Measurements from ENCODE around the gene PXMP2.

The PXMP2 gene

DNA sequence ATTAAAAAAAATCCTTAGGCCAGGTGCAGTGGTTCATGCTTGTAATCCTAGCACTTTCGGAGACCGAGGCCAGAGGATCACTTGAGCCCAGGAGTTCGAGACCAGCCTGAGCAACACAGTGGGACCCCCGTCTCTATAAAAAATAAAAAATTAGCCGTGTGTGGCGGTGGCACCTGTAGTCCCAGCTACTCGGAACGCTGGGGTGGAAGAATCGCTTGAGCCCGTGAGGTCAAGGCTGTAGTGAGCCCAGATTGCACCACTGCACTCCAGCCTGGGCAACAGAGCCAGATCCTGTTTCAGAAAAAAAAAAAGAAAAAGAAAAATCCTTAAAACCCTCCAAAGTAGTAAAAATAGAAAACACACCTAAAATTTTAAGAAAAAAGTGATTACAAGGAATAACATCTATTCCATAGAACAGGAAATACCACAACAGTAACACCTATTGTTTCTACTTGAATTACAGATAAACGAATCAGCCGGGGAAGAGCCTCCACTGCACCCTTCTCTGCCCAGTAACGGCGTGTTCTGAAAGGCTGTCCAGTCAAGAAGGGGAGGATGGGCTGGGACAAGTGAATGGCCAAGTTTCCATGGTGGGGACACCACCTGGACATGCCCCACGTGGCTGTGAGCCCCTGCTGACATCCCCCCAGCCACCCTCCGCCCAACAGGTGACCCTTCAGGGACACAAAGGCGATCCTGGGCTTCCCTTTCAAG, 18.1 kb upstream of the PXMP2 start:
- H3K27ac ChIP-seq = no peak overlapping the region
- TF ChIP-seq, protein P1, sequence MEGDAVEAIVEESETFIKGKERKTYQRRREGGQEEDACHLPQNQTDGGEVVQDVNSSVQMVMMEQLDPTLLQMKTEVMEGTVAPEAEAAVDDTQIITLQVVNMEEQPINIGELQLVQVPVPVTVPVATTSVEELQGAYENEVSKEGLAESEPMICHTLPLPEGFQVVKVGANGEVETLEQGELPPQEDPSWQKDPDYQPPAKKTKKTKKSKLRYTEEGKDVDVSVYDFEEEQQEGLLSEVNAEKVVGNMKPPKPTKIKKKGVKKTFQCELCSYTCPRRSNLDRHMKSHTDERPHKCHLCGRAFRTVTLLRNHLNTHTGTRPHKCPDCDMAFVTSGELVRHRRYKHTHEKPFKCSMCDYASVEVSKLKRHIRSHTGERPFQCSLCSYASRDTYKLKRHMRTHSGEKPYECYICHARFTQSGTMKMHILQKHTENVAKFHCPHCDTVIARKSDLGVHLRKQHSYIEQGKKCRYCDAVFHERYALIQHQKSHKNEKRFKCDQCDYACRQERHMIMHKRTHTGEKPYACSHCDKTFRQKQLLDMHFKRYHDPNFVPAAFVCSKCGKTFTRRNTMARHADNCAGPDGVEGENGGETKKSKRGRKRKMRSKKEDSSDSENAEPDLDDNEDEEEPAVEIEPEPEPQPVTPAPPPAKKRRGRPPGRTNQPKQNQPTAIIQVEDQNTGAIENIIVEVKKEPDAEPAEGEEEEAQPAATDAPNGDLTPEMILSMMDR (IDR thresholded peaks at IDR 0.05) = no peak
- no peak overlapping the region for H3K4me3 ChIP-seq
- DNase-seq (ENCODE audit: low spot score) = no peak

DNA sequence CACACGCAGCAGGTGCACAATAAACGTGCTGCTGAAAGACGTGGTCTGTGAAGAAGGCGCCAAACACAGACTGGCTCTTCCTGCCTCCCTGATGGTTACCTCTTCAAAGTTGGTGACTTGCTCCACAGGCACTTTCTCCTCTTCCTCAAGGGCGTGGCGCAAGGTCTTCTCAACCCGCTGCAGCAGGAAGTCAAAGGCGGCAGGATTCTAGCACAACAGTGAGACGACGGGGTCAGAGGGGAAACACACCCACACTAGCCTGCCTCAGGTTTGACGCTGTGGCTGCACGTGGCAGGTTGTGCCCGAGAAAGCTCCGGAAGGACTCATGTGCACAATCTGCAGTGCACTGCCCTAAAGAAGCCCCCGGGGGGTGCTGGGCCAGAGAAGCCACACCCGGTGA, 15.3 kb upstream of the PXMP2 start:
- TF ChIP-seq, protein P1 (IDR thresholded peaks at IDR 0.05) = no peak
- no peak overlapping the region for H3K27ac ChIP-seq
- no peak for DNase-seq (ENCODE audit: low spot score)
- no peak overlapping the region for H3K4me3 ChIP-seq

DNA sequence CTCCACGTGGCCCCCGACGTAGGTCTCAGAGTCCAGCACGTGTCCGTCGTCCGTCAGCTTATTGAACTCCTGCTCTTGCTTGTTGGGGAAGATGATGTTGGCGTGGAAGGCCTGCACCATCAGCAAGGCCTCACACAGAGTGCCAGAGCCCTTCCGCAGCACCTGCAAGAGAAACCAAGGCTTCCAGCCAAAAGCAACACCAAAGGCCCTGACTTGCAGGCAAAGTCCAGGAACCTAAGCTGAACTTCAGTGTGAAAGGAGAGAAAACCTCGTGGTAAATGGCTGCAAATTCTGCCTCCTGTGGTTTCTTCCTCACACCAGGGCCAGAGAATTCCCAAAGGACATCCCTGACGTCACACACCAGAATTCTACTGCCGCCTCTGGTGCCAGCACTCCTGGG, 14.7 kb upstream of the PXMP2 start:
- TF ChIP-seq, protein P1 (IDR thresholded peaks at IDR 0.05) = no peak
- no peak for DNase-seq (ENCODE audit: low spot score)
- H3K27ac ChIP-seq = no peak overlapping the region
- no peak overlapping the region for H3K4me3 ChIP-seq

DNA sequence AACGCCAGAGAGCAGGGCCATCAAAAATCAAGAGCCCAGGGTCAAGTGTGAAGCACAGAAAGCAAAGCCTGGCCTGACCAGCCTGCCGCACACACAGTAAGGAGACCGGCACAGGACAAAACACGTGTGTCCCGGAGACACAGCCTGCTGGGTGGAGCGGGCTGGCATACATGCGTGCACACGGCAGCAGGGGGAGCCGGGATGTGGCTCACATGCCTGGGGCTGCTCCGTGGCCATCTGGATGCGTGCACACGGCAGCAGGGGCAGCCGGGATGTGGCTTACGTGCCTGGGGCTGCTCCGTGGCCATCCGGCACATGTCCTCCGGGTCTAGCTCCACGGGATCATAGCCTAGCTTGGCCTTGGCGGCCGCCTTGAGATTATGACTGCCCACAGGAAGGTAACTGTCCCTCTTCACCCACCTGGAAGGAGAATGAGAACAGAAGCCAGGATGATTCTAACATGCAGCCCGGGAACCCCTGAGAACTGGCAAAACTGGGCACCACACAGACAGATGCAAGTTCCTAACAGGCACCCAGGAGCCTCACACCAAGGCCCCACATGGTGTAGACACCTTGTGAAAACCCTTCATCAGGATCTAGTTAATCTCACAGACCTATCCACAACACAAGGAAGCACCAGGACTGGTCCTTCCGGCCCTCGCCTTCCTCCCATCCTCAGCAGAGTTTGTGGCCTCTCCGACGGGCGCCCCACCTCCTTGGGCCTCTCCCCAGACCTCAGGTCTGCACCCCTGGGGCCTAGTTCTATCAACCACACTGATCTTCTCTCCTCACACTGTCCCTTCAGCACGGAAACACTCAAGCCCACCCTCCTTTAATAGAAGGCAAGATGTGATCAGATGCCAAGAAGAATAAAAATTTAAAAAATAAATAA, 13.9 kb upstream of the PXMP2 start:
- no peak overlapping the region for H3K27ac ChIP-seq
- H3K4me3 ChIP-seq = no peak overlapping the region
- TF ChIP-seq, protein P1 (IDR thresholded peaks at IDR 0.05) = no peak
- no peak for DNase-seq (ENCODE audit: low spot score)

DNA sequence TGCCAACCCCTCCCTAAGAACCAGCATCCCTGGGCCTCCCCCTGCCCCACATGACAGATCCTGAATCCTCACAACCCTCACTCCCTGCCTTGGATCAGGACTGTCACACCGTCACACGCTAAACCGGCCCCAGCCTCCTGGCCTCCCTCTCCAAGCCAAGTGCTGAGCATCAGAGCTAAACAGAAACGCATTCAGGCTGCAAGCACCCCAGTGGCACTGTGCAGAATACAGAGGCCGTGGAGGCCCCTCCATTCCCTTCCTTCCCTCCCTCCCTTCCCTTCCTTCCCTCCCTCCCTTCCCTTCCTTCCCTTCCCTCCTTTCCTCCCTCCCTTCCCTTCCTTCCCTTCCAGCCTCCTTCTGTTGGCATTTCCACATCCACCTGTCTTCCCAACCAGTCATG, 12.8 kb upstream of the PXMP2 start:
- no peak for DNase-seq (ENCODE audit: low spot score)
- Histone ChIP-seq H3K27ac (no peak overlapping the region), H3K4me3 (no peak overlapping the region)
- TF ChIP-seq, protein P1 (IDR thresholded peaks at IDR 0.05) = no peak

DNA sequence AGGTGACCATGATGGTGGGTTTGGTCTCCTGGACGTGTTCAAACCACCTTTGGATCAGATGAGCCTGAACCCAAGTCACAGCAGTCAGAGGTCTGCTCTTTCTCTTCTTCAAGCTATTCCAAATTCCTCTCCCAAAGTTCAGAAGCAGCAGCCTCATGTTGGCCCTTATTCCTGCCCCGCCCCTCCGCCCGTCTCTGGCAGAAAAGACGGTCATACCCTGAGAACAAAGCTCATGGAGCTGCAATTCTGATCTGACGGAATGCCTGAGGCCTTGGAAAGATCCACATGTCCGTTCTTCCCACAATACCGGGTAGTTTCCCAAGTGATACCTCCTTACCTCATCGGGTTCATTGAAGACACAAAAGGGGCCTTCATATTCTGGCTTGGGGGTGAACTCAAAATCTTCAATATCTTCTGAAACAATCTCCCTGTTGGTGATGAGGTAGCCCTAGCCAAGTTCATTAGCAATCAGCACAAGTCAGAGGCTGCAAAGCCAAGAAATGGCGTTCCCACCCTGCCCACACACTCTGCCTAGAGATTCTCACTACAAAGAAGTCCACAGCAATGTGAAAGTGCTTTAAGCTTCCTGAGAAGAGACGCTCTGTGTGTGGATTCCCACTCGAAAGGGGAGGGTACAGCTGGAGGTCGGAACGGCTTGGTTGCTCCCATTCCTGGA, 11.5 kb upstream of the PXMP2 start:
- no peak for DNase-seq (ENCODE audit: low spot score)
- Histone ChIP-seq H3K27ac (no peak overlapping the region), H3K4me3 (no peak overlapping the region)
- TF ChIP-seq, protein P1 (IDR thresholded peaks at IDR 0.05) = no peak

Measured in coronary artery (tissue), 2 donors.